ENCODE data around the gene MBOAT2. TPM values are rescaled to one million over a fixed set of nuclear protein-coding genes. Genes with fewer than 3 reads are reported as not detected.

Gene MBOAT2
- total RNA-seq, 3 donors from 2014 or later (not counting 1 experiment from before 2014, with no cell fraction given), result 2.9 to 18.4 (median 4.2) TPM

DNA sequence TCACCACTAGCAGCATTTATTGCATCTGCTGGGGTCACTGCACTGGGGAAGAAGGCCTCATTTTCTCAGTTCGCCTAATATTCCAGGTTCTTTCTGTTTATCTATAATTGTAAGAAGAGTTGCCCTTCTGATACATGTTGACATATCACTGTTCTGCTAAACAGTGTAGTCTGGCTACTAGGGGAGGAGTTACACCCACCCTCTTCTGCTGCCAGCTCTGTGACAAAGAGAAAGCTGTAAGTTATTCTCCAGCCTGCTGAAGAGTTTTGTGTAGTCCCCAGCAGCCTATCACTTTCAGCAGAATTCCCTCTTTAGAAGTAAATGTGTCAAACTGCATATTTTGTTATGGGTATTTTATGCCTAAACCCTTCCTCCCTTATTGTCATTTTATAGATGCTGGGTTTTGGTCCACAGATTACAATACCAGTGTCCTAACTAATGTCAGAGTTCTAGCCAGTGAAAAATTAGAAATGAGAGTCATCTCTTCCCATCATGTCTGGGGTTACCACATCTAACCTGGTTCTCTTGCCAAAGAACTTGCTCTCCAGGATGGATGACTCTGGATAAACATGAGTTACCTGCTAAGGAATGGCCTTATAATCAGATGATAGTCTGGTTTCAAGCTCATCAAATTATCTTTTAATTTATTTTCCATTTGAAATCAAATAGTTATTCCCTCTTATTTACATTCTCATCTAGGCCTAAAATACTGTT lies 5.6 kb upstream of the MBOAT2 start:
- H3K4me1 Mint-ChIP-seq, result peaks cover 0 to 9% of the 10 kb centered on the region in 2 donors
- Histone ChIP-seq H3K27me3 (ENCODE audit: control insufficient read depth, insufficient read depth, low read length) (no peaks in the 10 kb centered on the region), H3K4me3 (ENCODE audit: low read length) (no peak overlapping the region), H3K9me3 (ENCODE audit: control insufficient read depth, insufficient read depth, low read length) (no peaks in the 10 kb centered on the region), H3K4me1 (ENCODE audit: control insufficient read depth, insufficient read depth, low read length) (peaks cover 5% of the 10 kb centered on the region), H3K36me3 (ENCODE audit: control insufficient read depth, insufficient read depth, low read length) (no peaks in the 10 kb centered on the region), H3K27ac (ENCODE audit: low read length) (no peak overlapping the region)
- no peaks in the 10 kb centered on the region for H3K9me3 Mint-ChIP-seq
- DNase-seq (no peak), ATAC-seq (no peak)
- TF ChIP-seq, protein P1, sequence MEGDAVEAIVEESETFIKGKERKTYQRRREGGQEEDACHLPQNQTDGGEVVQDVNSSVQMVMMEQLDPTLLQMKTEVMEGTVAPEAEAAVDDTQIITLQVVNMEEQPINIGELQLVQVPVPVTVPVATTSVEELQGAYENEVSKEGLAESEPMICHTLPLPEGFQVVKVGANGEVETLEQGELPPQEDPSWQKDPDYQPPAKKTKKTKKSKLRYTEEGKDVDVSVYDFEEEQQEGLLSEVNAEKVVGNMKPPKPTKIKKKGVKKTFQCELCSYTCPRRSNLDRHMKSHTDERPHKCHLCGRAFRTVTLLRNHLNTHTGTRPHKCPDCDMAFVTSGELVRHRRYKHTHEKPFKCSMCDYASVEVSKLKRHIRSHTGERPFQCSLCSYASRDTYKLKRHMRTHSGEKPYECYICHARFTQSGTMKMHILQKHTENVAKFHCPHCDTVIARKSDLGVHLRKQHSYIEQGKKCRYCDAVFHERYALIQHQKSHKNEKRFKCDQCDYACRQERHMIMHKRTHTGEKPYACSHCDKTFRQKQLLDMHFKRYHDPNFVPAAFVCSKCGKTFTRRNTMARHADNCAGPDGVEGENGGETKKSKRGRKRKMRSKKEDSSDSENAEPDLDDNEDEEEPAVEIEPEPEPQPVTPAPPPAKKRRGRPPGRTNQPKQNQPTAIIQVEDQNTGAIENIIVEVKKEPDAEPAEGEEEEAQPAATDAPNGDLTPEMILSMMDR (IDR thresholded peaks at IDR 0.05), result no peak
- WGBS (ENCODE audit: insufficient coverage), result 100% methylated on average over 1 of the region's 1 CpG
- H3K27me3 Mint-ChIP-seq (ENCODE audit: low read depth in 2 of 2), result peaks cover 6 to 18% of the 10 kb centered on the region in 2 donors
- H3K4me3 Mint-ChIP-seq, result no peak overlapping the region
- no peaks in the 10 kb centered on the region for H3K36me3 Mint-ChIP-seq
- no peak overlapping the region for H3K27ac Mint-ChIP-seq
- intact Hi-C loops (cut with micrococcal nuclease), result no loop called here

DNA sequence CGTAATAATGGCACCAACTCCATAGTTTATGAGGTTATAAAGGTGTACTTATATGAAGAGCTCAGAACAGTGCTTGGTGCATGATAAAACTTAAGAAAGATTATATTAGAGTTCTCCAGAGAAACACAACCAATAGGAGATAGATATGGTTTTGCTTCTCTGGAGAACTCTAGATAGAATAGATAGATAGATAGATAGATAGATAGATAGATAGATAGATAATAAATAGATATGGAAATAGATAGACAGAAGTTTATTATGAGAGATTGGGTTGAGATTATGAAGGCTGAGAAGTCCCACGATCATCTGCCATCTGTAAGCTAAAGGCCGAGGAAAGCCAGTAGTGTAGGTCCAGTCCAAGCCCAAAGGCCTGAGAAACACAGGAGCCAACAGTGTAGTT lies 2.9 kb upstream of the MBOAT2 start:
- no peak for DNase-seq
- Histone ChIP-seq H3K27ac (ENCODE audit: low read length) (no peak overlapping the region), H3K36me3 (ENCODE audit: control insufficient read depth, insufficient read depth, low read length) (no peaks in the 10 kb centered on the region), H3K27me3 (ENCODE audit: control insufficient read depth, insufficient read depth, low read length) (no peaks in the 10 kb centered on the region), H3K9me3 (ENCODE audit: control insufficient read depth, insufficient read depth, low read length) (no peaks in the 10 kb centered on the region), H3K4me1 (ENCODE audit: control insufficient read depth, insufficient read depth, low read length) (peaks cover 14% of the 10 kb centered on the region), H3K4me3 (ENCODE audit: low read length) (no peak overlapping the region)
- no peaks in the 10 kb centered on the region for H3K36me3 Mint-ChIP-seq
- WGBS (ENCODE audit: insufficient coverage), result 97% methylated on average over 2 of the region's 3 CpGs
- TF ChIP-seq, protein P1 (IDR thresholded peaks at IDR 0.05), result no peak
- no peak for ATAC-seq
- H3K4me3 Mint-ChIP-seq, result no peak overlapping the region
- intact Hi-C loops (cut with micrococcal nuclease), result no loop called here
- no peaks in the 10 kb centered on the region for H3K9me3 Mint-ChIP-seq
- H3K4me1 Mint-ChIP-seq, result peaks cover 7 to 16% of the 10 kb centered on the region in 2 donors
- H3K27me3 Mint-ChIP-seq (ENCODE audit: low read depth in 2 of 2), result peaks cover 0 to 6% of the 10 kb centered on the region in 2 donors
- no peak overlapping the region for H3K27ac Mint-ChIP-seq

DNA sequence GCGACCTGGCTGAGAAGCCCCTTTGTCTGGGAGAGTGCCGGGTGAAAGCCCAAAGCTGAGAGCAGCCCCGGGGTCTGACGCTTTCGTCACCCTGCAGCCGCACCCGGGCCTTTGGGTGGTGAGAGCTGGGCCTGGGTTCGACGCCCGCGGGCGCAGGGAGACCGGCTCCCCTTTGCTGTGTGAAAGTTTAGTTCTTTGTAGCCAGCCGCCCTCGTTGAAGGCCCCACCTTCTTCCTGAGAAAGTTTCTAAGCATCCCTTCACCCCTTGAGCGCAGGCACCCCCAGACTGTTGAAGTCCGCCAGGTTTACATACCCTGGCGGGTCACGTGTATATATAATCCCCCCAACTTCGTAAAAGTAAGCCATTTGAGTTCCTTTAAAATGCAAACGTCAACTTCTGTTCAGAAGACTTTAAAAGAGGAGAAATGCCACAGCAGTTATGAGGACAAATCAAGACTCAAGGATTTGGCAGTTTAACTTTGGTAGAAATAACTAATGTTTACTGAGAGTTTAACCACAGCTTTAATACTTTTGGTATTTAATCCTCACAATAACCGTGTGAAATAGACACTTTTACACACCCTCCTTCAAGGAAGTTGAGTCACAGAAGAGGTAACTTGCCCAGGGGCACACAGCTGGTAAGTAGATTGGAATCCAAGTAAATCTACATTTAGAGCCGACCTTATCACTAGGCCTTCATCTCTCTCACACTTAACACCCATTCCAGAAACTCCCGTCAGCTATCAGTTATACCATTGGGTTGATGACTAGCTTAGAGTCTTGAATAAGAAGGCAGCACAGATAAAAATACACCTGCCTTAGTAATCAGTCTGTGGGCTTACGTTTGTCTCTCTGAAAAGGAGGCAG lies 1.1 kb upstream of the MBOAT2 start:
- intact Hi-C loops (cut with micrococcal nuclease), result no loop called here
- Histone ChIP-seq H3K9me3 (ENCODE audit: control insufficient read depth, insufficient read depth, low read length) (no peaks in the 10 kb centered on the region), H3K27ac (ENCODE audit: low read length) (peak overlapping the region; percentile 62), H3K27me3 (ENCODE audit: control insufficient read depth, insufficient read depth, low read length) (no peaks in the 10 kb centered on the region), H3K4me3 (ENCODE audit: low read length) (peak overlapping the region; percentile 75), H3K36me3 (ENCODE audit: control insufficient read depth, insufficient read depth, low read length) (no peaks in the 10 kb centered on the region), H3K4me1 (ENCODE audit: control insufficient read depth, insufficient read depth, low read length) (peaks cover 14% of the 10 kb centered on the region)
- Mint-ChIP-seq H3K4me1 (peaks cover 7 to 16% of the 10 kb centered on the region in 2 donors), H3K4me3 (peak overlapping the region; percentile 80), H3K27me3 (ENCODE audit: low read depth in 2 of 2) (peaks cover 0 to 6% of the 10 kb centered on the region in 2 donors), H3K36me3 (no peaks in the 10 kb centered on the region), H3K27ac (peak overlapping the region; percentile 25 to 75), H3K9me3 (no peaks in the 10 kb centered on the region)
- ATAC-seq (no peak), DNase-seq (peak in 1 of 2 donors; percentile 8)
- WGBS (ENCODE audit: insufficient coverage), result 22% methylated on average over 24 of the region's 25 CpGs
- TF ChIP-seq, protein P1 (IDR thresholded peaks at IDR 0.05), result no peak
